CD14-positive monocyte (primary cell): ENCODE data around the gene PWWP2B. TPM values are rescaled to one million over a fixed set of nuclear protein-coding genes. Genes with fewer than 3 reads are reported as not detected.

Experiments
- DNase-seq, 3 donors: peaks; one replicate each; pipeline ENCODE4 v3.0.0-alpha.2; 2011 to 2022
- H2AFZ ChIP-seq: 2 replicates; pipeline ENCODE4 v1.6.0; 2012; ENCODE audit warnings: mild to moderate bottlenecking, low read depth, low read length, inconsistent platforms; ENCODE audit not compliant: insufficient read depth, poor library complexity, severe bottlenecking
- H3K27ac ChIP-seq, 2 donors: 1 replicate in 1 of 2; 2 replicates in 1 of 2; pipeline ENCODE4 v1.5.1; 2012 to 2013; ENCODE audit warnings: low read length in 2 of 2, control low read depth in 1 of 2, inconsistent platforms in 1 of 2, low read depth in 1 of 2, mild to moderate bottlenecking in 1 of 2
- H3K27me3 ChIP-seq, 2 donors: one replicate each; pipeline versions ENCODE4 v1.6.0 to v1.6.1; 2011 to 2013; ENCODE audit warnings: low read length in 2 of 2; ENCODE audit not compliant: control insufficient read depth in 2 of 2, insufficient read depth in 2 of 2
- H3K36me3 ChIP-seq, 2 donors: replicated peaks in 1 of 2; 1 replicate in 1 of 2; 2 replicates in 1 of 2; pipeline versions ENCODE4 v1.5.1 to v1.6.1; 2012 to 2013; ENCODE audit warnings: low read length in 2 of 2, control low read depth in 1 of 2, inconsistent platforms in 1 of 2, mild to moderate bottlenecking in 1 of 2; ENCODE audit not compliant: insufficient read depth in 2 of 2, control insufficient read depth in 1 of 2
- H3K4me1 ChIP-seq, 2 donors: 1 replicate in 1 of 2; 2 replicates in 1 of 2; pipeline versions ENCODE4 v1.5.1 to v1.6.1; 2012 to 2013; ENCODE audit warnings: low read length in 2 of 2, control low read depth in 1 of 2, inconsistent platforms in 1 of 2, mild to moderate bottlenecking in 1 of 2, moderate library complexity in 1 of 2; ENCODE audit not compliant: insufficient read depth in 2 of 2, control insufficient read depth in 1 of 2
- H3K4me2 ChIP-seq: replicated peaks from 2 replicates; pipeline ENCODE3; 2012; ENCODE audit warnings: low read length, moderate library complexity, mild to moderate bottlenecking; ENCODE audit not compliant: poor library complexity, severe bottlenecking; ENCODE audit errors: extremely low read depth
- H3K4me3 ChIP-seq, 3 experiments: fragments of 200-600 bp in 1 of 3; sonication (generic) in 1 of 3; replicated peaks in 1 of 3; 1 replicate in 2 of 3; 2 replicates in 1 of 3; pipeline ENCODE4 v1.5.1; 2011 to 2013; ENCODE audit warnings: low read length in 3 of 3, mild to moderate bottlenecking in 3 of 3, control low read depth in 2 of 3, low read depth in 2 of 3, inconsistent platforms in 1 of 3, moderate library complexity in 1 of 3
- H3K79me2 ChIP-seq: 2 replicates; pipeline ENCODE4 v1.6.0; 2012; ENCODE audit warnings: mild to moderate bottlenecking, control low read depth, inconsistent platforms, low read length, moderate library complexity; ENCODE audit not compliant: insufficient read depth
- H3K9ac ChIP-seq: 2 replicates; pipeline ENCODE4 v1.6.0; 2017; ENCODE audit warnings: low read length, mild to moderate bottlenecking; ENCODE audit not compliant: insufficient read depth, poor library complexity, severe bottlenecking
- H3K9me3 ChIP-seq, 2 donors: replicated peaks in 1 of 2; 1 replicate in 1 of 2; 2 replicates in 1 of 2; pipeline versions ENCODE4 v1.5.1 to v1.6.1; 2012 to 2013; ENCODE audit warnings: low read length in 2 of 2, control low read depth in 1 of 2; ENCODE audit not compliant: control insufficient read depth in 1 of 2, insufficient read depth in 1 of 2
- H4K20me1 ChIP-seq: 2 replicates; pipeline ENCODE4 v1.6.0; 2012; ENCODE audit warnings: mild to moderate bottlenecking, low read length, control low read depth, moderate library complexity; ENCODE audit not compliant: insufficient read depth
- H3K27ac Mint-ChIP-seq, 7 donors: one replicate each; pipeline ENCODE4 v1.8.0; 2020; ENCODE audit warnings: mild to moderate bottlenecking in 7 of 7, mixed read lengths in 7 of 7, moderate library complexity in 6 of 7, inconsistent platforms in 2 of 7
- H3K27me3 Mint-ChIP-seq, 3 donors: one replicate each; pipeline ENCODE4 v1.8.0; 2021 to 2022; ENCODE audit warnings: low read depth in 3 of 3, mild to moderate bottlenecking in 3 of 3, mixed read lengths in 3 of 3, moderate library complexity in 3 of 3, inconsistent platforms in 1 of 3
- H3K36me3 Mint-ChIP-seq, 2 donors: one replicate each; pipeline ENCODE4 v1.8.0; 2020; ENCODE audit warnings: mixed read lengths in 2 of 2, inconsistent platforms in 1 of 2, mild to moderate bottlenecking in 1 of 2
- H3K4me1 Mint-ChIP-seq: one replicate; pipeline ENCODE4 v1.8.0; 2020; ENCODE audit warnings: mild to moderate bottlenecking, mixed read lengths
- H3K4me3 Mint-ChIP-seq, 2 donors: one replicate each; pipeline ENCODE4 v1.8.0; 2020; ENCODE audit warnings: mild to moderate bottlenecking in 2 of 2, mixed read lengths in 2 of 2, moderate library complexity in 1 of 2
- H3K9me3 Mint-ChIP-seq, 7 donors: one replicate each; pipeline ENCODE4 v1.8.0; 2020 to 2022; ENCODE audit warnings: mixed read lengths in 7 of 7, mild to moderate bottlenecking in 6 of 7, moderate library complexity in 6 of 7, inconsistent platforms in 2 of 7
- WGBS: methylation state at CpG from one replicate; pipeline ENCODE4 v1.1.5; 2013; ENCODE audit warnings: missing lambda C conversion rate; ENCODE audit not compliant: insufficient coverage; 5-methylcytosine and 5-hydroxymethylcytosine counted together
- intact Hi-C, 2 donors: fragments of 100-400 bp; cut with micrococcal nuclease; formaldehyde crosslinking; loops; one replicate each; pipeline versions ENCODE4 v1.15.0 to v1.15.1; 2023
- polyA plus RNA-seq, 3 donors: library from polyadenylated mRNA; depleted of rRNA in 1 of 3; unstranded in 2 of 3; stranded (reverse) in 1 of 3; fragments of 300-500 nt in 2 of 3; fragments of >200 nt in 1 of 3; fragmentation: Illumina TruSeq in 2 of 3; gene quantifications; 1 replicate in 2 of 3; 2 replicates in 1 of 3; pipeline ENCODE4 v1.2.3, GENCODE V29; 2012 to 2021
- TF ChIP-seq, protein P1 (sequence below): fragments of 200-600 bp; IDR thresholded peaks from one replicate; pipeline ENCODE4 v1.8.0; 2022; ENCODE audit warnings: antibody characterized with exemption, mild to moderate bottlenecking

Gene PWWP2B
- polyA plus RNA-seq, 3 donors = 2.4 to 6.9 (median 2.7) TPM

DNA sequence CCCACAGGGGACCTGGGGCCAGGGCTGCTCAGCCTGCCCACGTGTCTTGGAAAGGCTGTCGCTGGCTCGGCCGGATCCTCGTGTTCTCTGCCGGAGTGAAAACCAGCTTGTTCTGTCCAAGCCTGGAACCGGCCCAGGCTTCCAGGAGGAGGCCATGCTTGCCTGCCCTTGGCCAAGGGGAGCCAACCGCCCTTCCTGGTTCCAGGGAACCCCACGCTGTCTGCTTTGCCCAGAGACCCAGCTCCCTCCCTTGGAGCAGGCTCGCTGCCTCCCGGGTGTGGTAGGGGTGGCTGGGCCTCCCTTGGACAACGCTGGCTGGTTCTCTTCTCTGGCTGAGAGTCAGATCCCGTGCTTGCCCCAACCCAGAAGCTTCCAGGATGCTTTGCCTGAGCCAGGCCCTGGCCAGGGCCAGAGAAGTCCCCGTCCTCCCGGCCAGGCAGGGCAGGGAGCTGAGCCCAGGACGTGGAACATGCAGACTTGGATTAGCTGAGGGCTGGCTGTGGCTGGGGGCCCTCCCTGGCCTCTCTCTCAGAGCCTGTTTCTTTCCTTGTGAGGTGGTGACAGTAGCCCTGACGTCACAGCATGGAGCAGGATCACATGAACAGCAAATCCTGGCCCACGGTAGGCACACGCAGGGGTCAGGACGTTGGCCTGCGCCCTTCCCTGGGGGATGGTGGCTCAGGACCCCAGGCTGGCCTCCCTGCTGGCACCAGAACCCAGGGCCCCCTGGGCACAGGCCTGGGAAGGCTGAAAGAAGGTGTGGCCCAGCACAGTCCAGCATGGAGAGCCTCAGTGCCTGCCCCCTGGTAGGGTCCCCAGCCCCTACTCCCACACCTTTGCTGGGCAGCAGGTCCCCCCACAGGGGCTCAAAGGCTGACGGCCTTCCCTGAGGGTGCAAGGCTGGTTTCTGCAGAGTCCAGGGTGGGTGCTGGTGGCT is 67.5 kb downstream of the PWWP2B start:
- Mint-ChIP-seq H3K4me1 (no peaks in the 10 kb centered on the region), H3K27me3 (peaks cover 4 to 11% (median 4%) of the 10 kb centered on the region in 3 donors), H3K36me3 (no peaks in the 10 kb centered on the region), H3K9me3 (no peaks in the 10 kb centered on the region), H3K4me3 (no peak overlapping the region), H3K27ac (peak overlapping the region in 1 of 7 donors; percentile 15)
- intact Hi-C loops = loop anchor here in 1 of 2 donors (5.0 kb wide), 1 partner anchor 58 kb away; no protein-coding TSS in a partner anchor
- no peaks in the 10 kb centered on the region for H4K20me1 ChIP-seq
- H3K4me3 ChIP-seq = no peak overlapping the region
- no peaks in the 10 kb centered on the region for H3K4me1 ChIP-seq
- H3K4me2 ChIP-seq = no peak overlapping the region
- WGBS = 94% methylated on average over 22 of the region's 22 CpGs
- DNase-seq = no peak
- H3K9me3 ChIP-seq = no peaks in the 10 kb centered on the region
- H3K36me3 ChIP-seq = no peaks in the 10 kb centered on the region
- peaks cover 0 to 2% of the 10 kb centered on the region in 2 donors for H3K27me3 ChIP-seq
- no peak overlapping the region for H3K9ac ChIP-seq
- no peak overlapping the region for H2AFZ ChIP-seq
- H3K79me2 ChIP-seq = no peaks in the 10 kb centered on the region
- H3K27ac ChIP-seq = no peak overlapping the region
- TF ChIP-seq, protein P1, sequence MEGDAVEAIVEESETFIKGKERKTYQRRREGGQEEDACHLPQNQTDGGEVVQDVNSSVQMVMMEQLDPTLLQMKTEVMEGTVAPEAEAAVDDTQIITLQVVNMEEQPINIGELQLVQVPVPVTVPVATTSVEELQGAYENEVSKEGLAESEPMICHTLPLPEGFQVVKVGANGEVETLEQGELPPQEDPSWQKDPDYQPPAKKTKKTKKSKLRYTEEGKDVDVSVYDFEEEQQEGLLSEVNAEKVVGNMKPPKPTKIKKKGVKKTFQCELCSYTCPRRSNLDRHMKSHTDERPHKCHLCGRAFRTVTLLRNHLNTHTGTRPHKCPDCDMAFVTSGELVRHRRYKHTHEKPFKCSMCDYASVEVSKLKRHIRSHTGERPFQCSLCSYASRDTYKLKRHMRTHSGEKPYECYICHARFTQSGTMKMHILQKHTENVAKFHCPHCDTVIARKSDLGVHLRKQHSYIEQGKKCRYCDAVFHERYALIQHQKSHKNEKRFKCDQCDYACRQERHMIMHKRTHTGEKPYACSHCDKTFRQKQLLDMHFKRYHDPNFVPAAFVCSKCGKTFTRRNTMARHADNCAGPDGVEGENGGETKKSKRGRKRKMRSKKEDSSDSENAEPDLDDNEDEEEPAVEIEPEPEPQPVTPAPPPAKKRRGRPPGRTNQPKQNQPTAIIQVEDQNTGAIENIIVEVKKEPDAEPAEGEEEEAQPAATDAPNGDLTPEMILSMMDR = no peak

- TF ChIP-seq, protein P1 = no peak
- 96% methylated on average over 34 of the region's 35 CpGs for WGBS
- H3K9me3 Mint-ChIP-seq = no peaks in the 10 kb centered on the region
- no peak for DNase-seq
- no peaks in the 10 kb centered on the region for H3K36me3 Mint-ChIP-seq
- no peak overlapping the region for H2AFZ ChIP-seq
- H3K27ac Mint-ChIP-seq = no peak overlapping the region
- H3K4me2 ChIP-seq = no peak overlapping the region
- H3K4me1 ChIP-seq = no peaks in the 10 kb centered on the region
- intact Hi-C loops = no loop called here
- no peak overlapping the region for H3K4me3 Mint-ChIP-seq
- peaks cover 2 to 10% (median 4%) of the 10 kb centered on the region in 3 donors for H3K27me3 Mint-ChIP-seq
- peaks cover 0 to 2% of the 10 kb centered on the region in 2 donors for H3K27me3 ChIP-seq
- no peaks in the 10 kb centered on the region for H4K20me1 ChIP-seq
- H3K79me2 ChIP-seq = no peaks in the 10 kb centered on the region
- H3K4me3 ChIP-seq = no peak overlapping the region
- H3K9me3 ChIP-seq = no peaks in the 10 kb centered on the region
- no peaks in the 10 kb centered on the region for H3K4me1 Mint-ChIP-seq
- no peak overlapping the region for H3K9ac ChIP-seq
- H3K27ac ChIP-seq = no peak overlapping the region
- H3K36me3 ChIP-seq = no peaks in the 10 kb centered on the region
These were observed 68.3 kb downstream of the PWWP2B start for GRCh38 chr10:132465193-132465888.
